ENCODE measurements around the gene LIPC.

The LIPC gene

DNA sequence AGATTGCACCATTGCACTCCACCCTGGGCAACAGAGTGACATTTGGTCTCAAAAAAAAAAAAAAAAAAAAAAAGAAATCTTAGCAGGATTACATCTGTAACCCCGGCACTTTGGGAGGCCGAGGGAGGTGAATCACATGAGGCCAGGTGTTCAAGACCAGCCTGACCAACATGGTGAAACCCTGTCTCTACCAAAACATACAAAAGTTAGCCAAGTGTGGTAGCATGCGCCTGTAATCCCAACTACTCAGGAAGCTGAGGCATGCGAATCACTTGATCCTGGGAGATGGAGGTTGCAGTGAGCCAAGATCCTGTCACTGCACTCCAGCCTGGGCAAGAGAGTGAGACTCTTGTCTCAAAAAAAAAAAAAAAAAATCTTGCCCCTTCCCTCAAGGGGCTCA, 40.4 kb downstream of the LIPC start:
- Histone ChIP-seq H2AFZ (ENCODE audit: low read depth) (no peak overlapping the region), H3K9ac (no peak overlapping the region), H3K79me2 (ENCODE audit: insufficient read depth, low read depth) (no peaks in the 10 kb centered on the region), H3K27me3 (ENCODE audit: insufficient read depth, low read depth) (no peaks in the 10 kb centered on the region), H3K4me2 (no peak overlapping the region), H3K4me3 (IDR thresholded peaks at IDR 0.05; ENCODE audit: insufficient read depth, low read depth, low read length) (no peak overlapping the region), H3K4me1 (ENCODE audit: low read depth, poor library complexity, severe bottlenecking) (peaks cover 87% of the 10 kb centered on the region), H3K27ac (peak overlapping the region; percentile 86; the same call in 1 of the 2 replicates), H3K36me3 (ENCODE audit: insufficient read depth) (no peaks in the 10 kb centered on the region), H4K20me1 (ENCODE audit: insufficient read depth) (no peaks in the 10 kb centered on the region)
- no peak for TF ChIP-seq CTCF (conservative IDR thresholded peaks at IDR 0.05; ENCODE audit: low read depth, low read length)

GRCh38 chr15:58472821-58473581, 41.2 kb downstream of the LIPC start:
- Histone ChIP-seq H3K36me3 (ENCODE audit: insufficient read depth) (no peaks in the 10 kb centered on the region), H2AFZ (ENCODE audit: low read depth) (peak overlapping the region; percentile 87), H3K27me3 (ENCODE audit: insufficient read depth, low read depth) (no peaks in the 10 kb centered on the region), H3K27ac (peak overlapping the region; percentile 86), H3K4me3 (IDR thresholded peaks at IDR 0.05; ENCODE audit: insufficient read depth, low read depth, low read length) (no peak overlapping the region), H4K20me1 (ENCODE audit: insufficient read depth) (no peaks in the 10 kb centered on the region), H3K79me2 (ENCODE audit: insufficient read depth, low read depth) (no peaks in the 10 kb centered on the region), H3K4me1 (ENCODE audit: low read depth, poor library complexity, severe bottlenecking) (peaks cover 82% of the 10 kb centered on the region), H3K9ac (peak overlapping the region; percentile 51), H3K4me2 (peak overlapping the region; percentile 88)
- no peak for TF ChIP-seq CTCF (conservative IDR thresholded peaks at IDR 0.05; ENCODE audit: low read depth, low read length)

DNA sequence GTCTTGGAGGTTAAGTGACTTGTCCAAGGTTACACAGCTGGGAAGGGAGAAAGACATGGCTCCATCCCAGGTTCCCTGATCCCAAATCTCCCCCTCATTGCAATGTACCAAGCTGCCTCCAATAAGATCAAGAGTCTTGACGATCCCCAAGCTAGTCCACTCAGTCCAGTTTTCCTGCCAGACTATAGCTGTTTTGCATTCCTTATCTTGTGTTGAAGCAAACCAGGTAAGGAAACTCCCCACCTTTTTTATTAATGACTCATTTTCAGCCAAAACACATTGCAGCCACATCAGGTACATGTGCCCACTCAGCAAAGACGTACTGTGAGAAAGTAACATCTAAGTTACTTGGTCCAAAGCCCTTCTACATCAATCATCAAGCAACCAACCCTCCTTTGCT, 41.9 kb downstream of the LIPC start:
- Histone ChIP-seq H3K79me2 (ENCODE audit: insufficient read depth, low read depth) (no peaks in the 10 kb centered on the region), H3K4me3 (IDR thresholded peaks at IDR 0.05; ENCODE audit: insufficient read depth, low read depth, low read length) (no peak overlapping the region), H2AFZ (ENCODE audit: low read depth) (peak overlapping the region; percentile 87), H4K20me1 (ENCODE audit: insufficient read depth) (no peaks in the 10 kb centered on the region), H3K4me2 (peak overlapping the region; percentile 88), H3K4me1 (ENCODE audit: low read depth, poor library complexity, severe bottlenecking) (peaks cover 75% of the 10 kb centered on the region), H3K36me3 (ENCODE audit: insufficient read depth) (no peaks in the 10 kb centered on the region), H3K27me3 (ENCODE audit: insufficient read depth, low read depth) (no peaks in the 10 kb centered on the region), H3K27ac (peak overlapping the region; percentile 86), H3K9ac (peak overlapping the region; percentile 51; the same call in 1 of the 2 replicates)
- TF ChIP-seq CTCF (conservative IDR thresholded peaks at IDR 0.05; ENCODE audit: low read depth, low read length), result no peak

GRCh38 chr15:58474741-58475323, 43.0 kb downstream of the LIPC start:
- no peaks in the 10 kb centered on the region for H3K36me3 ChIP-seq (ENCODE audit: insufficient read depth)
- no peaks in the 10 kb centered on the region for H3K27me3 ChIP-seq (ENCODE audit: insufficient read depth, low read depth)
- TF ChIP-seq CTCF (conservative IDR thresholded peaks at IDR 0.05; ENCODE audit: low read depth, low read length), result no peak
- peak overlapping the region; percentile 2; the same call in 1 of the 2 replicates for H3K4me2 ChIP-seq
- no peak overlapping the region for H3K9ac ChIP-seq
- no peak overlapping the region; the same call in 1 of the 2 replicates for H3K27ac ChIP-seq
- H3K4me3 ChIP-seq (IDR thresholded peaks at IDR 0.05; ENCODE audit: insufficient read depth, low read depth, low read length), result no peak overlapping the region
- no peaks in the 10 kb centered on the region for H4K20me1 ChIP-seq (ENCODE audit: insufficient read depth)
- peaks cover 64% of the 10 kb centered on the region for H3K4me1 ChIP-seq (ENCODE audit: low read depth, poor library complexity, severe bottlenecking)
- H3K79me2 ChIP-seq (ENCODE audit: insufficient read depth, low read depth), result no peaks in the 10 kb centered on the region
- 0 out of 2 replicates have a peak overlapping the region, but pooled peaks have one; percentile 10 for H2AFZ ChIP-seq (ENCODE audit: low read depth)
